Measurements from ENCODE around the gene LINGO1. TPM values are rescaled to one million over a fixed set of nuclear protein-coding genes. Genes with fewer than 3 reads are reported as not detected.

Gene LINGO1
- total RNA-seq, 1 donor from 2014 or later = not detected

- no peak for FAIRE-seq
- Histone ChIP-seq H3K36me3 (ENCODE audit: control insufficient read depth, insufficient read depth, low read length) (no peaks in the 10 kb centered on the region), H3K4me3 (ENCODE audit: low read depth, low read length) (no peak overlapping the region), H3K27me3 (ENCODE audit: control insufficient read depth, insufficient read depth, low read length) (no peaks in the 10 kb centered on the region)
- DNase-seq (ENCODE audit: low read depth) = no peak
- no peak for TF ChIP-seq CTCF (IDR thresholded peaks at IDR 0.05; ENCODE audit: insufficient read depth, low read length, severe bottlenecking)
These were observed 35.6 kb downstream of the LINGO1 start for GRCh38 chr15:77596821-77597803.

- TF ChIP-seq CTCF (IDR thresholded peaks at IDR 0.05; ENCODE audit: insufficient read depth, low read length, severe bottlenecking) = no peak
- FAIRE-seq = no peak
- DNase-seq (ENCODE audit: low read depth) = no peak
- H3K36me3 ChIP-seq (ENCODE audit: control insufficient read depth, insufficient read depth, low read length) = no peaks in the 10 kb centered on the region
- no peaks in the 10 kb centered on the region for H3K27me3 ChIP-seq (ENCODE audit: control insufficient read depth, insufficient read depth, low read length)
- H3K4me3 ChIP-seq (ENCODE audit: low read depth, low read length) = no peak overlapping the region
These were observed 37.5 kb downstream of the LINGO1 start for GRCh38 chr15:77595231-77595630.

GRCh38 chr15:77592758-77593157, 40.0 kb downstream of the LINGO1 start:
- H3K36me3 ChIP-seq (ENCODE audit: control insufficient read depth, insufficient read depth, low read length) = no peaks in the 10 kb centered on the region
- TF ChIP-seq CTCF (IDR thresholded peaks at IDR 0.05; ENCODE audit: insufficient read depth, low read length, severe bottlenecking) = no peak
- no peak for FAIRE-seq

GRCh38 chr15:77591968-77592613, 40.6 kb downstream of the LINGO1 start:
- H3K4me3 ChIP-seq (ENCODE audit: low read depth, low read length) = no peak overlapping the region
- FAIRE-seq (no peak), DNase-seq (ENCODE audit: low read depth) (no peak)
- no peaks in the 10 kb centered on the region for H3K36me3 ChIP-seq (ENCODE audit: control insufficient read depth, insufficient read depth, low read length)
- H3K27me3 ChIP-seq (ENCODE audit: control insufficient read depth, insufficient read depth, low read length) = no peaks in the 10 kb centered on the region
- TF ChIP-seq CTCF (IDR thresholded peaks at IDR 0.05; ENCODE audit: insufficient read depth, low read length, severe bottlenecking) = no peak

More at GRCh38 chr15:77592758-77593157, 40.0 kb downstream of the LINGO1 start:
- Histone ChIP-seq H3K4me3 (ENCODE audit: low read depth, low read length) (no peak overlapping the region), H3K27me3 (ENCODE audit: control insufficient read depth, insufficient read depth, low read length) (no peaks in the 10 kb centered on the region)
- DNase-seq (ENCODE audit: low read depth) = no peak

GRCh38 chr15:77589839-77590238, 42.9 kb downstream of the LINGO1 start:
- H3K36me3 ChIP-seq (ENCODE audit: control insufficient read depth, insufficient read depth, low read length) = no peaks in the 10 kb centered on the region
- no peak for TF ChIP-seq CTCF (IDR thresholded peaks at IDR 0.05; ENCODE audit: insufficient read depth, low read length, severe bottlenecking)
- DNase-seq (ENCODE audit: low read depth) = no peak
- H3K4me3 ChIP-seq (ENCODE audit: low read depth, low read length) = no peak overlapping the region
- FAIRE-seq = no peak
- H3K27me3 ChIP-seq (ENCODE audit: control insufficient read depth, insufficient read depth, low read length) = no peaks in the 10 kb centered on the region

Data from bronchial epithelial cell (primary cell).